H1 (cell line): ENCODE measurements around the gene MYORG. TPM values are rescaled to one million over a fixed set of nuclear protein-coding genes. Genes with fewer than 3 reads are reported as not detected.

ENCODE experiments used
- CTCF ChIA-PET: fragments of 300-600 bp; sonication (Branson Sonifier 250); formaldehyde crosslinking; loops from one replicate; lab custom pipeline; 2021; ENCODE audit not compliant: partially characterized antibody; lab: Charles Lee
- POLR2A ChIA-PET: fragments of 300-600 bp; sonication (Branson Sonifier 250); formaldehyde crosslinking; loops from one replicate; lab custom pipeline; 2021; ENCODE audit warnings: inconsistent platforms; ENCODE audit not compliant: partially characterized antibody; lab: Charles Lee
- DNase-seq, 2 experiments: peaks; one replicate each; pipeline versions ENCODE4 v3.0.0 to v3.0.0-alpha.2; 2010 to 2022; ENCODE audit warnings: low spot score in 2 of 2, low read depth in 1 of 2, mixed read lengths in 1 of 2
- FAIRE-seq: peaks from 2 replicates; lab custom pipeline; 2011; peaks lifted over from hg19 to GRCh38; lab: Jason Lieb, UNC
- H2AFZ ChIP-seq: 2 replicates; pipeline ENCODE4 v1.8.1; 2012; ENCODE audit warnings: low read length, inconsistent platforms
- H2AK5ac ChIP-seq: 2 replicates; pipeline ENCODE4 v1.6.1; 2013; ENCODE audit warnings: low read depth, low read length
- H2BK120ac ChIP-seq: replicated peaks from 2 replicates; pipeline ENCODE3; 2013; ENCODE audit warnings: low read depth, low read length, inconsistent platforms
- H2BK12ac ChIP-seq: 2 replicates; pipeline ENCODE4 v1.6.1; 2013; ENCODE audit warnings: low read depth, low read length
- H2BK15ac ChIP-seq: 2 replicates; pipeline ENCODE4 v1.6.1; 2013; ENCODE audit warnings: low read length
- H2BK20ac ChIP-seq: 2 replicates; pipeline ENCODE4 v1.6.1; 2013; ENCODE audit warnings: low read length
- H2BK5ac ChIP-seq: 2 replicates; pipeline ENCODE4 v1.6.1; 2013; ENCODE audit warnings: low read depth, low read length
- H3K14ac ChIP-seq: 2 replicates; pipeline ENCODE4 v1.6.1; 2013; ENCODE audit warnings: inconsistent platforms; ENCODE audit not compliant: insufficient read length
- H3K18ac ChIP-seq: 2 replicates; pipeline ENCODE4 v1.6.1; 2013; ENCODE audit warnings: low read length; ENCODE audit errors: extremely low read depth
- H3K23ac ChIP-seq: 2 replicates; pipeline ENCODE4 v1.6.1; 2013; ENCODE audit warnings: inconsistent platforms; ENCODE audit not compliant: insufficient read length
- H3K23me2 ChIP-seq: 2 replicates; pipeline ENCODE4 v1.6.1; 2013; ENCODE audit warnings: low read depth, low read length
- H3K27ac ChIP-seq: 2 replicates; pipeline ENCODE4 v1.6.1; 2011; ENCODE audit warnings: low read depth, low read length, inconsistent platforms
- H3K27me3 ChIP-seq, 4 experiments: replicated peaks in 1 of 4; 1 replicate in 1 of 4; 2 replicates in 3 of 4; pipeline versions ENCODE4 v1.6.1 to v1.8.1; 2011 to 2013; ENCODE audit warnings: low read length in 3 of 4, mild to moderate bottlenecking in 3 of 4, inconsistent platforms in 2 of 4, mixed read lengths in 2 of 4, moderate library complexity in 1 of 4; ENCODE audit not compliant: control insufficient read depth in 3 of 4, insufficient read depth in 3 of 4; ENCODE audit errors: extremely low read depth in 1 of 4
- H3K36me3 ChIP-seq, 4 experiments: 2 replicates each; pipeline versions ENCODE4 v1.6.1 to v1.8.1; 2011 to 2013; ENCODE audit warnings: mild to moderate bottlenecking in 4 of 4, low read length in 3 of 4, moderate library complexity in 2 of 4, control low read depth in 1 of 4, inconsistent platforms in 1 of 4; ENCODE audit not compliant: insufficient read depth in 4 of 4, control insufficient read depth in 2 of 4
- H3K4ac ChIP-seq: replicated peaks from 2 replicates; pipeline ENCODE3; 2013; ENCODE audit warnings: low read length, low read depth, mixed read lengths, inconsistent platforms; ENCODE audit not compliant: insufficient read length
- H3K4me1 ChIP-seq, 4 experiments: replicated peaks in 1 of 4; 1 replicate in 1 of 4; 2 replicates in 3 of 4; pipeline versions ENCODE4 v1.6.1 to v1.8.1; 2011 to 2013; ENCODE audit warnings: low read length in 3 of 4, inconsistent platforms in 2 of 4, mixed read lengths in 1 of 4; ENCODE audit not compliant: insufficient read depth in 4 of 4, control insufficient read depth in 3 of 4
- H3K4me2 ChIP-seq, 2 experiments: 2 replicates each; pipeline versions ENCODE4 v1.6.1 to v1.8.1; 2011 to 2013; ENCODE audit warnings: low read depth in 2 of 2, low read length in 2 of 2, control low read depth in 1 of 2, inconsistent platforms in 1 of 2, mild to moderate bottlenecking in 1 of 2; ENCODE audit not compliant: insufficient read depth in 1 of 2
- H3K4me3 ChIP-seq, 4 experiments: fragments of 200-600, 300-600 bp in 1 of 4; sonication (generic), shearing (Covaris generic), sonication (Bioruptor Twin) in 1 of 4; 2 replicates each; pipeline versions ENCODE4 v1.5.1 to v1.8.1; 2011 to 2016; ENCODE audit warnings: low read length in 4 of 4, low read depth in 3 of 4, control low read depth in 2 of 4, inconsistent platforms in 2 of 4, mild to moderate bottlenecking in 2 of 4, mixed read lengths in 1 of 4, moderate library complexity in 1 of 4; ENCODE audit not compliant: insufficient read depth in 2 of 4; ENCODE audit errors: extremely low read depth in 1 of 4
- H3K56ac ChIP-seq: replicated peaks from 2 replicates; pipeline ENCODE3; 2013; ENCODE audit warnings: low read depth, mild to moderate bottlenecking, mixed read lengths, low read length, inconsistent platforms; ENCODE audit not compliant: insufficient read length
- H3K79me1 ChIP-seq: 2 replicates; pipeline ENCODE4 v1.6.1; 2013; ENCODE audit warnings: low read depth, low read length, control low read depth
- H3K79me2 ChIP-seq, 2 experiments: 2 replicates each; pipeline versions ENCODE4 v1.6.1 to v1.8.1; 2012 to 2013; ENCODE audit warnings: low read length in 2 of 2, mild to moderate bottlenecking in 2 of 2, inconsistent platforms in 1 of 2; ENCODE audit not compliant: insufficient read depth in 2 of 2, control insufficient read depth in 1 of 2
- H3K9ac ChIP-seq, 4 experiments: replicated peaks in 1 of 4; 1 replicate in 1 of 4; 2 replicates in 3 of 4; pipeline versions ENCODE4 v1.6.1 to v1.8.1; 2011 to 2013; ENCODE audit warnings: low read depth in 3 of 4, low read length in 3 of 4, control low read depth in 2 of 4, mild to moderate bottlenecking in 2 of 4, moderate library complexity in 2 of 4, inconsistent platforms in 1 of 4; ENCODE audit errors: extremely low read depth in 1 of 4
- H3K9me3 ChIP-seq, 2 experiments: 2 replicates each; pipeline versions ENCODE4 v1.6.1 to v1.8.1; 2012 to 2013; ENCODE audit warnings: mild to moderate bottlenecking in 2 of 2, moderate library complexity in 2 of 2, control low read depth in 1 of 2, inconsistent platforms in 1 of 2, low read depth in 1 of 2, low read length in 1 of 2, mixed read lengths in 1 of 2; ENCODE audit not compliant: insufficient read depth in 2 of 2
- H4K20me1 ChIP-seq, 2 experiments: replicated peaks in 1 of 2; 2 replicates each; pipeline versions ENCODE3 to v1.8.1; 2011 to 2013; ENCODE audit warnings: inconsistent platforms in 2 of 2, low read length in 2 of 2, mild to moderate bottlenecking in 1 of 2; ENCODE audit not compliant: insufficient read depth in 2 of 2, control insufficient read depth in 1 of 2
- H4K5ac ChIP-seq: 2 replicates; pipeline ENCODE4 v1.6.1; 2013; ENCODE audit warnings: low read length, low read depth, mixed read lengths, inconsistent platforms; ENCODE audit not compliant: insufficient read length
- H4K8ac ChIP-seq: 2 replicates; pipeline ENCODE4 v1.8.0; 2013; ENCODE audit warnings: mild to moderate bottlenecking, moderate library complexity, low read length, inconsistent platforms; ENCODE audit not compliant: insufficient read depth; ENCODE audit errors: extremely low read depth
- H4K91ac ChIP-seq: replicated peaks from 2 replicates; pipeline ENCODE3; 2013; ENCODE audit warnings: low read length, mixed read lengths, inconsistent platforms; ENCODE audit not compliant: insufficient read length
- CTBP2 ChIP-seq: IDR thresholded peaks from 2 replicates; pipeline ENCODE4 v1.7.0; 2011; ENCODE audit warnings: borderline replicate concordance, mild to moderate bottlenecking, moderate library complexity, mixed read lengths, low read length; ENCODE audit not compliant: insufficient read depth, insufficient read length
- CTCF ChIP-seq, 3 experiments: IDR thresholded peaks; 1 replicate in 2 of 3; 2 replicates in 1 of 3; pipeline versions ENCODE4 v1.5.1 to v1.6.1; 2011; ENCODE audit warnings: low read length in 3 of 3, mild to moderate bottlenecking in 3 of 3, inconsistent platforms in 2 of 3, low read depth in 1 of 3, moderate library complexity in 1 of 3; ENCODE audit not compliant: insufficient read depth in 1 of 3; ENCODE audit errors: control extremely low read depth in 1 of 3
- HDAC6 ChIP-seq: IDR thresholded peaks from one replicate; pipeline ENCODE4 v1.7.1; 2012; ENCODE audit warnings: low read depth, mild to moderate bottlenecking, inconsistent platforms, low read length, moderate library complexity
- RBBP5 ChIP-seq: IDR thresholded peaks from 2 replicates; pipeline ENCODE4 v1.7.1; 2012; ENCODE audit warnings: low read depth, mild to moderate bottlenecking, inconsistent platforms, low read length, moderate library complexity, borderline replicate concordance
- RNF2 ChIP-seq: fragments of 200-900, 300-1000 bp; sonication (generic); IDR thresholded peaks from 2 replicates; pipeline ENCODE4 v1.7.1; 2016; ENCODE audit warnings: borderline replicate concordance, low read depth, mild to moderate bottlenecking, antibody characterized with exemption, low read length; ENCODE audit not compliant: poor library complexity, severe bottlenecking; ENCODE audit errors: missing control alignments
- SIRT6 ChIP-seq: IDR thresholded peaks from one replicate; pipeline ENCODE4 v1.7.1; 2012; ENCODE audit warnings: low read length, inconsistent platforms
- SIX5 ChIP-seq: IDR thresholded peaks from 2 replicates; pipeline ENCODE4 v1.6.1; 2011; ENCODE audit warnings: mild to moderate bottlenecking, low read depth, low read length
- TAF1 ChIP-seq: IDR thresholded peaks from 2 replicates; pipeline ENCODE4 v1.6.1; 2011; ENCODE audit warnings: mild to moderate bottlenecking, low read depth, low read length
- TAF7 ChIP-seq: optimal IDR thresholded peaks from 2 replicates; pipeline ENCODE3; 2011; ENCODE audit warnings: low read depth, mild to moderate bottlenecking, inconsistent platforms, low read length, moderate library complexity, borderline replicate concordance
- WGBS, 2 experiments: shearing (Covaris generic) in 1 of 2; methylation state at CpG; one replicate each; pipeline versions ENCODE4 v1.1.6 to v1.1.7; 2013 to 2015; ENCODE audit warnings: low lambda C conversion rate in 2 of 2, mixed read lengths in 2 of 2, inconsistent platforms in 1 of 2, low coverage in 1 of 2, missing lambda C conversion rate in 1 of 2; ENCODE audit not compliant: insufficient replicate concordance in 2 of 2, insufficient coverage in 1 of 2, insufficient read length in 1 of 2; ENCODE audit errors: extremely low coverage in 1 of 2, missing lambda C conversion rate in 1 of 2; 5-methylcytosine and 5-hydroxymethylcytosine counted together
- polyA plus RNA-seq, 7 experiments: library from polyadenylated mRNA; depleted of rRNA in 3 of 7; stranded (reverse) in 5 of 7; unstranded in 2 of 7; fragments of >200 nt in 5 of 7; fragments of 200-250 nt in 2 of 7; gene quantifications; 1 replicate in 5 of 7; 2 replicates in 1 of 7; 4 replicates in 1 of 7; pipeline versions ENCODE4 v1.2.1 to v1.2.3, GENCODE V29; 2011 to 2013; ENCODE audit warnings: missing spikeins in 2 of 7, mixed read lengths in 2 of 7
- total RNA-seq: library from RNA; stranded (reverse); fragmentation: NEBNext Ultra II Directional; extraction: Animal tissue kit (Norgen Biotek cat#: 25700); gene quantifications from 2 replicates; pipeline ENCODE4 v1.2.1, GENCODE V29; 2021

Gene MYORG
- total and polyA plus RNA-seq, 2 of the 8 experiments (the other 6 are each of a cell fraction or from before 2014, with no cell fraction given), result 1.2 to 5.9 TPM

DNA sequence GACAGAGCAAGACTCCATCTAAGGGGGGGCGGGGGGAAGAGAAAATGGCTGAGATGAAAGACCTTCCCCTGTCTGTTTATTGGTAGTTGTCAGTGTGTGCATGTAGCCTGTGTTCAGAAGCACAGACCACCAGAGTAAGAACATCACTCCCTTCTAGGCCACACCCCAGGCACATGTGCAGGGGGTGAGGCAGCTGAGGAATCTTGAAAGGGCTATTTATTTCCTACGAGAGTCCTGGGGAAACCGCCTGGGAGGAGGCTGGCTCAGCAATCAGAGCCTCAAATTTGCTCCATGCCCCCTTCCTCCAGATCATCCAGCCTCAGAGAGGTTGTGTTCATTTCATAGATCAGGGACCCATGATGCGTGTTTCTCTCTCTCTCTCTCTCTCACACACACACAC, 7.1 kb downstream of the MYORG start:
- no peaks in the 10 kb centered on the region; the same call in 1 of the 2 replicates for H3K79me1 ChIP-seq
- peaks cover 0 to 9% (median 0%) of the 10 kb centered on the region in 4 experiments; a peak in 1 of 8 replicates for H3K36me3 ChIP-seq
- H4K20me1 ChIP-seq, result peaks cover 0 to 4% of the 10 kb centered on the region in 2 experiments
- no peak overlapping the region for H3K27ac ChIP-seq
- H2AFZ ChIP-seq, result no peak overlapping the region
- H3K56ac ChIP-seq, result no peak overlapping the region
- WGBS, 2 experiments, result 80% methylated on average over 4 of the region's 4 CpGs; no CpG with 5 or more reads in 1 of the 2 experiments
- peaks cover 0 to 6% of the 10 kb centered on the region in 2 experiments; a peak in 2 of 4 replicates for H3K9me3 ChIP-seq
- no peak overlapping the region for H3K14ac ChIP-seq
- H3K18ac ChIP-seq, result no peak overlapping the region
- H3K23ac ChIP-seq, result no peak overlapping the region
- no peak overlapping the region for H4K5ac ChIP-seq
- H2BK5ac ChIP-seq, result no peak overlapping the region
- H4K8ac ChIP-seq, result no peak overlapping the region
- FAIRE-seq (no peak), DNase-seq (no peak)
- no peak overlapping the region for H4K91ac ChIP-seq
- no peak overlapping the region for H3K9ac ChIP-seq
- no peak overlapping the region for H2BK120ac ChIP-seq
- no peak overlapping the region for H2BK12ac ChIP-seq
- H3K23me2 ChIP-seq, result no peaks in the 10 kb centered on the region
- no peak overlapping the region for H3K4ac ChIP-seq
- H2BK20ac ChIP-seq, result no peak overlapping the region
- H3K4me1 ChIP-seq, result peaks cover 0 to 1% (median under 1%) of the 10 kb centered on the region in 4 experiments; a peak in 4 of 7 replicates
- H3K4me3 ChIP-seq, result no peak overlapping the region
- no peaks in the 10 kb centered on the region for H3K27me3 ChIP-seq
- no peak overlapping the region for H3K4me2 ChIP-seq
- H2AK5ac ChIP-seq, result no peak overlapping the region
- H3K79me2 ChIP-seq, result no peaks in the 10 kb centered on the region
- CTCF ChIA-PET, result interaction anchor here (1.1 to 19.4 kb wide), 4 partner anchors 8 to 116 kb away, joined by 7 to 350 read pairs (median 91); partner anchors contain the start of gene MYORG
- POLR2A ChIA-PET, result interaction anchor here (0.7 kb wide), 1 partner anchor 552 kb away, joined by 3 read pairs; no protein-coding TSS in a partner anchor
- H2BK15ac ChIP-seq, result no peak overlapping the region
- TF ChIP-seq TAF1, result no peak
- TF ChIP-seq CTCF (IDR thresholded peaks at IDR 0.05; ENCODE audit: control extremely low read depth in 1 of 3, insufficient read depth in 1 of 3, low read depth in 1 of 3, low read length in 3 of 3), result no peak
- TF ChIP-seq SIRT6, result no peak
- no peak for TF ChIP-seq HDAC6
- no peak for TF ChIP-seq CTBP2
- no peak for TF ChIP-seq SIX5
- TF ChIP-seq RBBP5, result no peak
- TF ChIP-seq RNF2, result no peak
- no peak for TF ChIP-seq TAF7
